ENCODE data around the gene MYLK2. TPM values are rescaled to one million over a fixed set of nuclear protein-coding genes. Genes with fewer than 3 reads are reported as not detected.

MYLK2 gene
- total RNA-seq: 0.27 to 0.49 TPM (median 0.38 TPM) in 3 replicates

DNA sequence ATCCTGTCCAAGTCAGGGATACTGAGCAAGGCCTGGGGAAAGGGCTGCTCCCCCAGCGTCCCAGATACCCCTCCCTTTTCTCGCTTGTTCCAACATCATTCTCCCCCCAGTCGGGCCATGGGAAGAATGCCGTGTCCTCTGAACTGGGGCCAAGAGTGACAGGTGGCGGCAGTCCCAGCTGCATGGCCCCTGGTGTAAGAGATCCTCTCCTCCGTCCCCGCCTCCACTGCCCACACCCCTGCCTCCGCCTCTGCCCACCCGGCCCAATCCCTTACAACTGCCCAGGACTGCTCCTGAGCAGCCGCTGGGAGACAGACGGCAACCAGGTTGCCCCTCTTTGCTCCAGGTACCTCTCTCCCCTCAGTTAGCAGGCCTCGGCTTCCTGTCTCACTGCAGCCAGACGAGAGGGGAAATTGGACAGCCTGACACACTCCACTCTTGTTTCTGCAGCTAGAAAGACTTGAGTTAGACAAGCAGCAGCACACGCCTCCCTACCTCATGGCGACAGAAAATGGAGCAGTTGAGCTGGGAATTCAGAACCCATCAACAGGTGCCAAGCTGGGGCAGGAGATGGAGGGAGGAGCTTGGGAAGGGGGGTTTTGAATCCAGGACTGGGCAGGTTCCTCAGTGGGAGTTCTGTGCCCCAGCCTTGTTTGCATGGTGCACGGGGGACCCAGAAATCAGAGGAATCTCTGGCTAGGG, at the start of gene MYLK2:
Gene MYLK2 (plus strand): TSS at position 274 of the 702 bp plus-strand sequence. CDS start 225 bp downstream, at position 499.
- Mint-ChIP-seq H3K4me1 (peaks cover 6% of the 10 kb centered on the region), H3K36me3 (no peaks in the 10 kb centered on the region), H3K4me3 (no peak within 1 kb of the TSS), H3K27ac (no peak within 1 kb of the TSS), H3K9me3 (no peaks in the 10 kb centered on the region), H3K27me3 (ENCODE audit: low read depth) (no peaks in the 10 kb centered on the region)
- no peak for DNase-seq (ENCODE audit: low spot score in 2 of 2, unreplicated experiment in 2 of 2)
- TF ChIP-seq CTCF (IDR thresholded peaks at IDR 0.05; ENCODE audit: unreplicated experiment): no peak

DNA sequence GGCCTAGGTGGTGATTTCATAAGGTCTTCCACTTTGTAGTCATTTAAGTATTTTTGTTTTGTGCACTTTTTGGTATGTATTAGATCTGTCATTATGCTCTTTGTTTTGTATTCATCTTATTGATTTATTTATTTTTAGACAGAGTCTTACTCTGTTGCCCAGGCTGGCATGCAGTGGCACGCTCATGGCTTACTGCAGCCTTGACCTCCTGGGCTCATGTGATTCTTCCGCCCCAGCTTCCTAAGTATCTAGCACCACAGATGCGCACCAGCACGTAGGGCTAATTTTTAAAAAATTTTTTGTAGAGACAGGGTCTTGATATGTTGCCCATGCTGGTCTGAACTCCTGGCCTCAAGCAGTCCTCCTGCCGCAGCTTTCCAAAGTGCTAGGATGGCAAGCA, 49.5 kb upstream of the MYLK2 start:
- no peak for TF ChIP-seq CTCF (IDR thresholded peaks at IDR 0.05; ENCODE audit: unreplicated experiment)
- H3K27me3 Mint-ChIP-seq (ENCODE audit: low read depth): no peaks in the 10 kb centered on the region
- DNase-seq (ENCODE audit: low spot score in 2 of 2, unreplicated experiment in 2 of 2): no peak
- H3K4me3 Mint-ChIP-seq: no peak overlapping the region
- H3K36me3 Mint-ChIP-seq: peaks cover 46% of the 10 kb centered on the region
- H3K4me1 Mint-ChIP-seq: no peaks in the 10 kb centered on the region
- H3K27ac Mint-ChIP-seq: no peak overlapping the region
- H3K9me3 Mint-ChIP-seq: peaks cover 7% of the 10 kb centered on the region

GRCh38 chr20:31770243-31770642, 48.9 kb upstream of the MYLK2 start:
- no peak overlapping the region for H3K27ac Mint-ChIP-seq
- peaks cover 7% of the 10 kb centered on the region for H3K9me3 Mint-ChIP-seq
- no peaks in the 10 kb centered on the region for H3K4me1 Mint-ChIP-seq
- no peaks in the 10 kb centered on the region for H3K27me3 Mint-ChIP-seq (ENCODE audit: low read depth)
- no peak overlapping the region for H3K4me3 Mint-ChIP-seq
- no peak for DNase-seq (ENCODE audit: low spot score in 2 of 2, unreplicated experiment in 2 of 2)
- no peak for TF ChIP-seq CTCF (IDR thresholded peaks at IDR 0.05; ENCODE audit: unreplicated experiment)
- H3K36me3 Mint-ChIP-seq: peaks cover 44% of the 10 kb centered on the region

GRCh38 chr20:31774408-31774807, 44.7 kb upstream of the MYLK2 start:
- Mint-ChIP-seq H3K36me3 (peaks cover 44% of the 10 kb centered on the region), H3K27me3 (ENCODE audit: low read depth) (no peaks in the 10 kb centered on the region), H3K4me3 (no peak overlapping the region), H3K4me1 (no peaks in the 10 kb centered on the region), H3K9me3 (no peaks in the 10 kb centered on the region), H3K27ac (no peak overlapping the region)
- no peak for TF ChIP-seq CTCF (IDR thresholded peaks at IDR 0.05; ENCODE audit: unreplicated experiment)
- no peak for DNase-seq (ENCODE audit: low spot score in 2 of 2, unreplicated experiment in 2 of 2)

DNA sequence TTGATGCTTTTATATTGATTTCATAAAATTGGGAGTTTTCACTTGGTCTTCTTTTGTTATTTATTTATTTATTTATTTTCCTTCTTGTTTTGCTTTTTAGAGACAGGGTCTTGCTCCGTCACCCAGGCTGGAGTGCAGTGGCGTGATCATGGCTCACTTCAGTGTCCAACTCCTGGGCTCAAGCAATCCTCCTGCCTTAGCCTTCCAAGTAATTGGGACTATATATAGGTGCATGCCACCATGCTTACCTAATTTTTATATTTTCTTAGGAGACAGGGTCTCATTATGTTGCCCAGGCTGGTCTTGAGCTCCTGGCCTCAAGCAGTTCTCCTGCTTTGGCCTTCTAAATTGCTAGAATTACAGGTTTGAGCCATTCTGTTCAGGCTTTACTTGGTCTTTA, 38.3 kb upstream of the MYLK2 start:
- TF ChIP-seq CTCF (IDR thresholded peaks at IDR 0.05; ENCODE audit: unreplicated experiment): no peak
- DNase-seq (ENCODE audit: low spot score in 2 of 2, unreplicated experiment in 2 of 2): no peak
- Mint-ChIP-seq H3K27ac (no peak overlapping the region), H3K4me1 (no peaks in the 10 kb centered on the region), H3K9me3 (no peaks in the 10 kb centered on the region), H3K4me3 (no peak overlapping the region), H3K36me3 (peaks cover 41% of the 10 kb centered on the region), H3K27me3 (ENCODE audit: low read depth) (no peaks in the 10 kb centered on the region)

Data from mesothelial cell of epicardium (in vitro differentiated cells).